Trophoblast cell (in vitro differentiated cells and primary cell): Measurements from ENCODE around the gene ITGA11.

ENCODE experiments used
- DNase-seq, 2 donors: peaks; one replicate each; pipeline ENCODE4 v3.0.0-alpha.2; 2016
- H2AFZ ChIP-seq: 2 replicates; pipeline ENCODE4 v1.6.1; 2013; ENCODE audit warnings: low read length, moderate library complexity, mild to moderate bottlenecking; ENCODE audit not compliant: insufficient read depth, poor library complexity
- H2AK5ac ChIP-seq: 2 replicates; pipeline ENCODE4 v1.6.1; 2013; ENCODE audit warnings: mild to moderate bottlenecking, low read length
- H2BK120ac ChIP-seq: 2 replicates; pipeline ENCODE4 v1.6.1; 2013; ENCODE audit warnings: low read length, mild to moderate bottlenecking, moderate library complexity; ENCODE audit not compliant: insufficient read depth, poor library complexity
- H2BK12ac ChIP-seq: 2 replicates; pipeline ENCODE4 v1.6.1; 2013; ENCODE audit warnings: mild to moderate bottlenecking, low read length, moderate library complexity
- H2BK5ac ChIP-seq: 2 replicates; pipeline ENCODE4 v1.6.1; 2013; ENCODE audit warnings: low read length, low read depth, moderate library complexity, mild to moderate bottlenecking; ENCODE audit not compliant: poor library complexity
- H3K14ac ChIP-seq: 2 replicates; pipeline ENCODE4 v1.6.1; 2013; ENCODE audit warnings: mild to moderate bottlenecking, low read length
- H3K18ac ChIP-seq: 2 replicates; pipeline ENCODE4 v1.6.1; 2013; ENCODE audit warnings: mild to moderate bottlenecking, low read length
- H3K23ac ChIP-seq: 2 replicates; pipeline ENCODE4 v1.6.1; 2013; ENCODE audit warnings: low read length
- H3K27ac ChIP-seq: 2 replicates; pipeline ENCODE4 v1.5.1; 2013; ENCODE audit warnings: low read depth, mild to moderate bottlenecking, inconsistent platforms, low read length, moderate library complexity
- H3K27me3 ChIP-seq: 2 replicates; pipeline ENCODE4 v1.6.1; 2013; ENCODE audit warnings: inconsistent platforms, mild to moderate bottlenecking, low read length, moderate library complexity; ENCODE audit not compliant: insufficient read depth
- H3K36me3 ChIP-seq, 2 experiments: 1 replicate in 1 of 2; 2 replicates in 1 of 2; pipeline ENCODE4 v1.6.1; 2013; ENCODE audit warnings: low read length in 2 of 2, mild to moderate bottlenecking in 2 of 2, moderate library complexity in 1 of 2; ENCODE audit not compliant: insufficient read depth in 2 of 2, control insufficient read depth in 1 of 2
- H3K4ac ChIP-seq: 2 replicates; pipeline ENCODE4 v1.6.1; 2013; ENCODE audit warnings: low read depth, mild to moderate bottlenecking, low read length, moderate library complexity
- H3K4me1 ChIP-seq, 2 experiments: 1 replicate in 1 of 2; 2 replicates in 1 of 2; pipeline ENCODE4 v1.6.1; 2013; ENCODE audit warnings: low read length in 2 of 2, mild to moderate bottlenecking in 2 of 2, moderate library complexity in 1 of 2; ENCODE audit not compliant: insufficient read depth in 2 of 2, control insufficient read depth in 1 of 2
- H3K4me2 ChIP-seq: 2 replicates; pipeline ENCODE4 v1.6.1; 2013; ENCODE audit warnings: inconsistent platforms, mild to moderate bottlenecking, low read length, moderate library complexity
- H3K4me3 ChIP-seq: 2 replicates; pipeline ENCODE4 v1.5.1; 2013; ENCODE audit warnings: mild to moderate bottlenecking, low read depth, low read length, inconsistent platforms
- H3K79me1 ChIP-seq: one replicate; pipeline ENCODE4 v1.6.1; 2013; ENCODE audit warnings: low read length
- H3K79me2 ChIP-seq: 2 replicates; pipeline ENCODE4 v1.6.1; 2013; ENCODE audit warnings: low read length, mild to moderate bottlenecking; ENCODE audit not compliant: control insufficient read depth, insufficient read depth, poor library complexity
- H3K9ac ChIP-seq: 2 replicates; pipeline ENCODE4 v1.6.1; 2013; ENCODE audit warnings: mild to moderate bottlenecking, low read length
- H3K9me3 ChIP-seq: 2 replicates; pipeline ENCODE4 v1.6.1; 2013; ENCODE audit warnings: low read depth, mild to moderate bottlenecking, control low read depth, inconsistent platforms, low read length; ENCODE audit not compliant: insufficient read depth
- H4K12ac ChIP-seq: 2 replicates; pipeline ENCODE4 v1.6.1; 2013; ENCODE audit warnings: low read depth, mild to moderate bottlenecking, low read length, moderate library complexity
- H4K8ac ChIP-seq: 2 replicates; pipeline ENCODE4 v1.6.1; 2013; ENCODE audit warnings: low read depth, mild to moderate bottlenecking, low read length, moderate library complexity
- H4K91ac ChIP-seq: one replicate; pipeline ENCODE4 v1.6.1; 2013; ENCODE audit warnings: low read depth, mild to moderate bottlenecking, low read length, moderate library complexity
- WGBS: extraction: QIAGEN DNeasy Blood & Tissue Kit; methylation state at CpG from one replicate; pipeline ENCODE4 v1.1.7; 2013; ENCODE audit warnings: missing lambda C conversion rate; ENCODE audit not compliant: insufficient read length, insufficient coverage; ENCODE audit errors: extremely low coverage; 5-methylcytosine and 5-hydroxymethylcytosine counted together

Gene ITGA11

GRCh38 chr15:68465861-68466560 is 34.0 kb upstream of the ITGA11 start:
- no peak overlapping the region for H4K91ac ChIP-seq
- WGBS = no CpG with 5 or more reads among the region's 6 CpGs
- H2AK5ac ChIP-seq = no peak overlapping the region

GRCh38 chr15:68464448-68465090 is 32.6 kb upstream of the ITGA11 start:
- H3K23ac ChIP-seq = no peak overlapping the region
- H3K9ac ChIP-seq = no peak overlapping the region
- no peak overlapping the region for H2BK5ac ChIP-seq
- H3K4me3 ChIP-seq = no peak overlapping the region
- no peak overlapping the region for H3K14ac ChIP-seq
- H3K79me2 ChIP-seq = no peaks in the 10 kb centered on the region
- no peak overlapping the region for H2AK5ac ChIP-seq
- H3K27me3 ChIP-seq = no peaks in the 10 kb centered on the region
- no peaks in the 10 kb centered on the region for H3K79me1 ChIP-seq
- no peak overlapping the region for H3K4ac ChIP-seq
- no peak overlapping the region for H2BK120ac ChIP-seq
- no peak for DNase-seq
- no peaks in the 10 kb centered on the region for H3K36me3 ChIP-seq
- WGBS = no CpG with 5 or more reads among the region's 7 CpGs
- H2AFZ ChIP-seq = no peak overlapping the region
- no peak overlapping the region for H3K18ac ChIP-seq
- no peak overlapping the region for H4K8ac ChIP-seq
- H4K12ac ChIP-seq = no peak overlapping the region
- no peak overlapping the region for H3K4me2 ChIP-seq
- no peak overlapping the region for H2BK12ac ChIP-seq
- H3K27ac ChIP-seq = no peak overlapping the region
- H4K91ac ChIP-seq = no peak overlapping the region
- H3K9me3 ChIP-seq = no peaks in the 10 kb centered on the region
- H3K4me1 ChIP-seq = peaks cover 3 to 15% of the 10 kb centered on the region in 2 experiments

More at GRCh38 chr15:68465861-68466560, 34.0 kb upstream of the ITGA11 start:
- DNase-seq = no peak
- H3K9me3 ChIP-seq = no peaks in the 10 kb centered on the region
- no peaks in the 10 kb centered on the region for H3K79me2 ChIP-seq
- no peak overlapping the region for H3K4ac ChIP-seq
- H3K14ac ChIP-seq = no peak overlapping the region
- H3K79me1 ChIP-seq = no peaks in the 10 kb centered on the region
- H3K9ac ChIP-seq = no peak overlapping the region
- H2BK5ac ChIP-seq = no peak overlapping the region
- no peak overlapping the region for H2BK120ac ChIP-seq
- H3K18ac ChIP-seq = no peak overlapping the region
- no peak overlapping the region for H3K27ac ChIP-seq
- peak overlapping the region; percentile 8 for H3K4me3 ChIP-seq
- H3K27me3 ChIP-seq = no peaks in the 10 kb centered on the region
- H4K12ac ChIP-seq = no peak overlapping the region
- H4K8ac ChIP-seq = no peak overlapping the region
- H3K4me1 ChIP-seq = peaks cover 6 to 18% of the 10 kb centered on the region in 2 experiments
- H2AFZ ChIP-seq = no peak overlapping the region
- H3K4me2 ChIP-seq = no peak overlapping the region
- H2BK12ac ChIP-seq = no peak overlapping the region
- H3K36me3 ChIP-seq = no peaks in the 10 kb centered on the region
- H3K23ac ChIP-seq = no peak overlapping the region

- no peak overlapping the region for H3K9ac ChIP-seq
- H3K23ac ChIP-seq = no peak overlapping the region
- peak in 1 of 2 donors; percentile 58 for DNase-seq
- H3K4me1 ChIP-seq = peaks cover 3 to 15% of the 10 kb centered on the region in 2 experiments
- H2BK12ac ChIP-seq = no peak overlapping the region
- no peak overlapping the region for H3K4me3 ChIP-seq
- H3K79me1 ChIP-seq = no peaks in the 10 kb centered on the region
- no peak overlapping the region for H2AK5ac ChIP-seq
- H3K9me3 ChIP-seq = no peaks in the 10 kb centered on the region
- no peak overlapping the region for H4K91ac ChIP-seq
- no peak overlapping the region for H3K14ac ChIP-seq
- H2BK5ac ChIP-seq = no peak overlapping the region
- no peaks in the 10 kb centered on the region for H3K79me2 ChIP-seq
- H2BK120ac ChIP-seq = no peak overlapping the region
- no peak overlapping the region for H3K4ac ChIP-seq
- no peaks in the 10 kb centered on the region for H3K27me3 ChIP-seq
- no peak overlapping the region for H4K12ac ChIP-seq
- no peak overlapping the region for H4K8ac ChIP-seq
- H3K18ac ChIP-seq = no peak overlapping the region
- no peak overlapping the region for H3K27ac ChIP-seq
- H3K4me2 ChIP-seq = no peak overlapping the region
- no peaks in the 10 kb centered on the region for H3K36me3 ChIP-seq
- H2AFZ ChIP-seq = no peak overlapping the region
- no CpG with 5 or more reads among the region's 3 CpGs for WGBS
These were observed 32.0 kb upstream of the ITGA11 start for GRCh38 chr15:68463996-68464395.

GRCh38 chr15:68463444-68463843 is 31.5 kb upstream of the ITGA11 start:
- Histone ChIP-seq H3K4me1 (peaks cover 3 to 15% of the 10 kb centered on the region in 2 experiments), H3K4me3 (no peak overlapping the region), H2AK5ac (no peak overlapping the region), H3K27ac (no peak overlapping the region), H4K12ac (no peak overlapping the region), H2BK5ac (no peak overlapping the region), H3K4me2 (no peak overlapping the region), H3K79me2 (no peaks in the 10 kb centered on the region), H4K8ac (no peak overlapping the region), H3K9me3 (no peaks in the 10 kb centered on the region), H3K4ac (no peak overlapping the region), H4K91ac (no peak overlapping the region), H2BK120ac (no peak overlapping the region), H3K9ac (no peak overlapping the region), H2AFZ (no peak overlapping the region), H3K79me1 (no peaks in the 10 kb centered on the region), H3K23ac (no peak overlapping the region), H3K14ac (no peak overlapping the region), H3K36me3 (no peaks in the 10 kb centered on the region), H3K27me3 (no peaks in the 10 kb centered on the region), H3K18ac (no peak overlapping the region), H2BK12ac (no peak overlapping the region)
- no CpG with 5 or more reads among the region's 5 CpGs for WGBS
- DNase-seq = no peak
